ENCODE measurements around the gene PDZK1IP1. TPM values are rescaled to one million over a fixed set of nuclear protein-coding genes. Genes with fewer than 3 reads are reported as not detected.

PDZK1IP1 gene
- polyA plus RNA-seq, 1 donor (not counting 4 experiments of a cell fraction or from before 2014, with no cell fraction given) = 1.5 TPM

GRCh38 chr1:47183308-47184089, 6.3 kb downstream of the PDZK1IP1 start:
- dilution Hi-C loops (cut with MboI; ENCODE audit: extremely low pct_ligation_motif_present, low sequenced_read_pairs) = no loop called here
- Histone ChIP-seq H3K36me3 (ENCODE audit: control insufficient read depth in 2 of 2, extremely low read depth in 1 of 2, insufficient read depth in 2 of 2, low read length in 2 of 2) (no peaks in the 10 kb centered on the region), H3K4me3 (ENCODE audit: control insufficient read depth in 2 of 3, extremely low read depth in 1 of 3, insufficient read depth in 2 of 3, low read depth in 1 of 3, low read length in 3 of 3) (no peak overlapping the region), H3K9ac (ENCODE audit: control insufficient read depth, extremely low read depth, insufficient read depth, low read length) (no peak overlapping the region), H4K20me1 (ENCODE audit: control insufficient read depth, extremely low read depth, insufficient read depth, low read length) (no peaks in the 10 kb centered on the region), H3K9me3 (ENCODE audit: control insufficient read depth, low read depth, low read length) (no peaks in the 10 kb centered on the region), H2AFZ (ENCODE audit: control insufficient read depth, low read length) (no peak overlapping the region), H3K27ac (ENCODE audit: control insufficient read depth, insufficient read depth, low read length) (no peak overlapping the region), H3K4me1 (ENCODE audit: control insufficient read depth, extremely low read depth, insufficient read depth, low read length) (peaks cover 7% of the 10 kb centered on the region), H3K79me2 (ENCODE audit: control insufficient read depth, insufficient read depth, low read length) (no peaks in the 10 kb centered on the region), H3K27me3 (ENCODE audit: control insufficient read depth, extremely low read depth, insufficient read depth, low read length) (no peaks in the 10 kb centered on the region), H3K4me2 (ENCODE audit: control insufficient read depth, extremely low read depth, insufficient read depth, low read depth, low read length) (no peak overlapping the region), H3K9me1 (ENCODE audit: control insufficient read depth, extremely low read depth, insufficient read depth, low read length) (no peaks in the 10 kb centered on the region)
- no peak for TF ChIP-seq EZH2 (IDR thresholded peaks at IDR 0.05; ENCODE audit: low read length)
- no peak for TF ChIP-seq CTCF (optimal IDR thresholded peaks at IDR 0.05 in 1 of 3, IDR thresholded peaks at IDR 0.05 in 1 of 3, conservative IDR thresholded peaks at IDR 0.05 in 1 of 3; ENCODE audit: extremely low read depth in 1 of 3, insufficient read depth in 2 of 3, low read length in 3 of 3)
- DNase-seq (ENCODE audit: low read depth, low spot score) = no peak
- FAIRE-seq = no peak

GRCh38 chr1:47182676-47183235, 7.1 kb downstream of the PDZK1IP1 start:
- dilution Hi-C loops (cut with MboI; ENCODE audit: extremely low pct_ligation_motif_present, low sequenced_read_pairs) = no loop called here
- TF ChIP-seq EZH2 (IDR thresholded peaks at IDR 0.05; ENCODE audit: low read length) = no peak
- TF ChIP-seq CTCF (optimal IDR thresholded peaks at IDR 0.05 in 1 of 3, IDR thresholded peaks at IDR 0.05 in 1 of 3, conservative IDR thresholded peaks at IDR 0.05 in 1 of 3; ENCODE audit: extremely low read depth in 1 of 3, insufficient read depth in 2 of 3, low read length in 3 of 3) = no peak
- no peak for DNase-seq (ENCODE audit: low read depth, low spot score)
- peaks cover 7% of the 10 kb centered on the region for H3K4me1 ChIP-seq (ENCODE audit: control insufficient read depth, extremely low read depth, insufficient read depth, low read length)
- no peak overlapping the region for H3K27ac ChIP-seq (ENCODE audit: control insufficient read depth, insufficient read depth, low read length)
- no peaks in the 10 kb centered on the region for H3K9me1 ChIP-seq (ENCODE audit: control insufficient read depth, extremely low read depth, insufficient read depth, low read length)
- no peak overlapping the region for H3K9ac ChIP-seq (ENCODE audit: control insufficient read depth, extremely low read depth, insufficient read depth, low read length)
- no peak overlapping the region for H3K4me3 ChIP-seq (ENCODE audit: control insufficient read depth in 2 of 3, extremely low read depth in 1 of 3, insufficient read depth in 2 of 3, low read depth in 1 of 3, low read length in 3 of 3)
- no peak overlapping the region for H2AFZ ChIP-seq (ENCODE audit: control insufficient read depth, low read length)
- H3K4me2 ChIP-seq (ENCODE audit: control insufficient read depth, extremely low read depth, insufficient read depth, low read depth, low read length) = no peak overlapping the region
- no peak for FAIRE-seq
- H3K36me3 ChIP-seq (ENCODE audit: control insufficient read depth in 2 of 2, extremely low read depth in 1 of 2, insufficient read depth in 2 of 2, low read length in 2 of 2) = no peaks in the 10 kb centered on the region
- H3K27me3 ChIP-seq (ENCODE audit: control insufficient read depth, extremely low read depth, insufficient read depth, low read length) = no peaks in the 10 kb centered on the region
- H3K9me3 ChIP-seq (ENCODE audit: control insufficient read depth, low read depth, low read length) = no peaks in the 10 kb centered on the region
- H3K79me2 ChIP-seq (ENCODE audit: control insufficient read depth, insufficient read depth, low read length) = no peaks in the 10 kb centered on the region
- no peaks in the 10 kb centered on the region for H4K20me1 ChIP-seq (ENCODE audit: control insufficient read depth, extremely low read depth, insufficient read depth, low read length)
